Hepatocyte (in vitro differentiated cells): ENCODE measurements around the gene CD4.

Source experiments
- EZH2 ChIP-seq: fragments of 200-600 bp; sonication (generic); IDR thresholded peaks from 2 replicates; pipeline ENCODE4 v1.6.1; 2016; ENCODE audit warnings: antibody characterized with exemption, mild to moderate bottlenecking, borderline replicate concordance
- EZH2phosphoT487 ChIP-seq: fragments of 200-600 bp; sonication (generic); IDR thresholded peaks from one replicate; pipeline ENCODE4 v1.6.1; 2018; ENCODE audit warnings: antibody characterized with exemption, mild to moderate bottlenecking, low read depth, moderate library complexity; ENCODE audit not compliant: unreplicated experiment, severe bottlenecking
- TF ChIP-seq, protein P1 (sequence below): fragments of 200-600 bp; sonication (generic); IDR thresholded peaks from 2 replicates; pipeline ENCODE4 v1.5.1; 2016; ENCODE audit warnings: antibody characterized with exemption, mild to moderate bottlenecking; ENCODE audit not compliant: poor library complexity

DNA sequence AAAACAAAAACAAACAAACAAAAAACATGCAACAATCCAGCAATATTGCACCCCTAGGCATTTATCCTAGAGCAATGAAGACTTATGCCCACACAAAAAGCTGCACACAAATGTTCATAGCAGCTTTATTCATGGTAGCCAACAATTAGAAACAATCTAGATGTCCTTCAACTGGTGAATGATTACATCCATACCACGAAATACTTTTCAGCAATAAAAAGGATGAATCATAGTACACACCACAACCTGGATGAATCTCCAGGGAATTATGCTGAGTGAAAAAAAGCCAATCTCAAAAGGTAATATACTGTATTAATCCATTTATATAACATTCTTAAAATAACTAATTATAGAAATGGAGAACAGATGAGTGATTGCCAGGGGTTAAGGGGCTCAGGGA lies 17.8 kb downstream of the CD4 start:
- TF ChIP-seq, protein P1, sequence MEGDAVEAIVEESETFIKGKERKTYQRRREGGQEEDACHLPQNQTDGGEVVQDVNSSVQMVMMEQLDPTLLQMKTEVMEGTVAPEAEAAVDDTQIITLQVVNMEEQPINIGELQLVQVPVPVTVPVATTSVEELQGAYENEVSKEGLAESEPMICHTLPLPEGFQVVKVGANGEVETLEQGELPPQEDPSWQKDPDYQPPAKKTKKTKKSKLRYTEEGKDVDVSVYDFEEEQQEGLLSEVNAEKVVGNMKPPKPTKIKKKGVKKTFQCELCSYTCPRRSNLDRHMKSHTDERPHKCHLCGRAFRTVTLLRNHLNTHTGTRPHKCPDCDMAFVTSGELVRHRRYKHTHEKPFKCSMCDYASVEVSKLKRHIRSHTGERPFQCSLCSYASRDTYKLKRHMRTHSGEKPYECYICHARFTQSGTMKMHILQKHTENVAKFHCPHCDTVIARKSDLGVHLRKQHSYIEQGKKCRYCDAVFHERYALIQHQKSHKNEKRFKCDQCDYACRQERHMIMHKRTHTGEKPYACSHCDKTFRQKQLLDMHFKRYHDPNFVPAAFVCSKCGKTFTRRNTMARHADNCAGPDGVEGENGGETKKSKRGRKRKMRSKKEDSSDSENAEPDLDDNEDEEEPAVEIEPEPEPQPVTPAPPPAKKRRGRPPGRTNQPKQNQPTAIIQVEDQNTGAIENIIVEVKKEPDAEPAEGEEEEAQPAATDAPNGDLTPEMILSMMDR = no peak
- TF ChIP-seq EZH2 (no peak), EZH2phosphoT487 (no peak)
